Chondrocyte (in vitro differentiated cells): ENCODE measurements around the gene TLK1. TPM values are rescaled to one million over a fixed set of nuclear protein-coding genes. Genes with fewer than 3 reads are reported as not detected.

ENCODE experiments used
- DNase-seq: peaks from one replicate; pipeline ENCODE4 v3.0.0; 2021; ENCODE audit warnings: mixed read lengths, low spot score
- H3K27ac Mint-ChIP-seq: one replicate; pipeline ENCODE4 v1.8.0; 2021; ENCODE audit warnings: mild to moderate bottlenecking, moderate library complexity, mixed read lengths; ENCODE audit not compliant: unreplicated experiment
- H3K27me3 Mint-ChIP-seq: 2 replicates; pipeline ENCODE4 v1.8.0; 2021; ENCODE audit warnings: low read depth, mixed read lengths
- H3K36me3 Mint-ChIP-seq: 2 replicates; pipeline ENCODE4 v1.8.0; 2021; ENCODE audit warnings: low read depth, mixed read lengths
- H3K4me1 Mint-ChIP-seq: 2 replicates; pipeline ENCODE4 v1.8.0; 2021; ENCODE audit warnings: low read depth, mild to moderate bottlenecking, mixed read lengths
- H3K4me3 Mint-ChIP-seq: one replicate; pipeline ENCODE4 v1.8.0; 2021; ENCODE audit warnings: mild to moderate bottlenecking, moderate library complexity, mixed read lengths; ENCODE audit not compliant: unreplicated experiment
- H3K9me3 Mint-ChIP-seq: 2 replicates; pipeline ENCODE4 v1.8.0; 2021; ENCODE audit warnings: low read depth, mixed read lengths
- CTCF ChIP-seq: fragments of 200-600 bp; sonication (generic); IDR thresholded peaks from 2 replicates; pipeline ENCODE4 v1.5.0; 2021; ENCODE audit warnings: antibody characterized with exemption, mild to moderate bottlenecking, moderate library complexity
- total RNA-seq: library from RNA; stranded (reverse); gene quantifications from 3 replicates; pipeline ENCODE4 v1.2.1, GENCODE V29; 2021

Gene TLK1
- total RNA-seq, 1 donor from 2014 or later: 64.1 TPM

- H3K36me3 Mint-ChIP-seq: no peaks in the 10 kb centered on the region
These were observed 18.3 kb downstream of the TLK1 start for GRCh38 chr2:171142398-171142797.

GRCh38 chr2:171141320-171141719 lies 19.4 kb downstream of the TLK1 start:
- Mint-ChIP-seq H3K4me3 (no peak overlapping the region), H3K27ac (peak overlapping the region; percentile 83), H3K27me3 (no peaks in the 10 kb centered on the region), H3K36me3 (no peaks in the 10 kb centered on the region), H3K4me1 (peaks cover 69% of the 10 kb centered on the region), H3K9me3 (no peaks in the 10 kb centered on the region)
- TF ChIP-seq CTCF: no peak
- no peak for DNase-seq

More at GRCh38 chr2:171142398-171142797, 18.3 kb downstream of the TLK1 start:
- no peaks in the 10 kb centered on the region for H3K9me3 Mint-ChIP-seq
- H3K27ac Mint-ChIP-seq: peak overlapping the region; percentile 8
- no peak for TF ChIP-seq CTCF
- no peak for DNase-seq
- peaks cover 68% of the 10 kb centered on the region for H3K4me1 Mint-ChIP-seq
- H3K27me3 Mint-ChIP-seq: no peaks in the 10 kb centered on the region
- H3K4me3 Mint-ChIP-seq: no peak overlapping the region

- H3K27me3 Mint-ChIP-seq: no peaks in the 10 kb centered on the region
- no peaks in the 10 kb centered on the region for H3K36me3 Mint-ChIP-seq
- H3K9me3 Mint-ChIP-seq: no peaks in the 10 kb centered on the region
- TF ChIP-seq CTCF: no peak
- no peak for DNase-seq
- H3K4me3 Mint-ChIP-seq: no peak overlapping the region
- H3K27ac Mint-ChIP-seq: peak overlapping the region; percentile 70
- peaks cover 74% of the 10 kb centered on the region for H3K4me1 Mint-ChIP-seq
These were observed 20.8 kb downstream of the TLK1 start for GRCh38 chr2:171139860-171140259.

GRCh38 chr2:171136024-171136423 lies 24.7 kb downstream of the TLK1 start:
- no peak overlapping the region for H3K4me3 Mint-ChIP-seq
- peaks cover 72% of the 10 kb centered on the region for H3K4me1 Mint-ChIP-seq
- H3K27ac Mint-ChIP-seq: no peak overlapping the region
- no peak for TF ChIP-seq CTCF
- DNase-seq: no peak
- H3K9me3 Mint-ChIP-seq: no peaks in the 10 kb centered on the region
- H3K27me3 Mint-ChIP-seq: no peaks in the 10 kb centered on the region
- H3K36me3 Mint-ChIP-seq: no peaks in the 10 kb centered on the region

- Mint-ChIP-seq H3K27me3 (no peaks in the 10 kb centered on the region), H3K4me3 (no peak overlapping the region), H3K9me3 (no peaks in the 10 kb centered on the region), H3K27ac (peak overlapping the region; percentile 65), H3K4me1 (peaks cover 59% of the 10 kb centered on the region), H3K36me3 (no peaks in the 10 kb centered on the region)
- TF ChIP-seq CTCF: no peak
- no peak for DNase-seq
These were observed 26.0 kb downstream of the TLK1 start for GRCh38 chr2:171134624-171135230.
